DND-41 (cell line): ENCODE results near the gene ZKSCAN8.
"Not testable (repeated sequence)": the region's sequence is repeated elsewhere in the genome, so short reads cannot be mapped to it uniquely, and the experiment has no call there.

ENCODE experiments used
- ATAC-seq: fragments of 200-7000 bp; cut with Tn5 transposase; 3 replicates; pipeline ENCODE4 v1.9.1; 2021; ENCODE audit warnings: low read depth; ENCODE audit not compliant: insufficient read depth
- DNase-seq: peaks from one replicate; pipeline ENCODE4 v3.0.0-alpha.2; 2020
- H2AFZ ChIP-seq: 2 replicates; pipeline ENCODE4 v1.6.0; 2012; ENCODE audit warnings: low read depth, low read length
- H3K27ac ChIP-seq: 2 replicates; pipeline ENCODE4 v1.5.1; 2012; ENCODE audit warnings: low read length, inconsistent platforms
- H3K27me3 ChIP-seq: fragments of 200-600 bp; sonication (generic); 2 replicates; pipeline ENCODE4 v1.6.0; 2012; ENCODE audit warnings: low read length, mild to moderate bottlenecking, inconsistent platforms; ENCODE audit not compliant: insufficient read depth, poor library complexity
- H3K36me3 ChIP-seq: 2 replicates; pipeline ENCODE4 v1.5.1; 2012; ENCODE audit warnings: low read length, inconsistent platforms; ENCODE audit not compliant: insufficient read depth
- H3K4me1 ChIP-seq: 2 replicates; pipeline ENCODE4 v1.5.1; 2012; ENCODE audit warnings: mild to moderate bottlenecking, low read length; ENCODE audit not compliant: insufficient read depth
- H3K4me2 ChIP-seq: 2 replicates; pipeline ENCODE4 v1.6.0; 2012; ENCODE audit warnings: mild to moderate bottlenecking, moderate library complexity, low read length, inconsistent platforms; ENCODE audit not compliant: insufficient read depth
- H3K4me3 ChIP-seq, 2 experiments: fragments of 200-600 bp in 1 of 2; shearing (Covaris generic) in 1 of 2; 2 replicates each; pipeline ENCODE4 v1.5.1; 2012 to 2016; ENCODE audit warnings: inconsistent platforms in 2 of 2, low read length in 2 of 2, mild to moderate bottlenecking in 2 of 2, low read depth in 1 of 2, moderate library complexity in 1 of 2
- H3K79me2 ChIP-seq: 2 replicates; pipeline ENCODE4 v1.6.0; 2012; ENCODE audit warnings: low read length, inconsistent platforms; ENCODE audit not compliant: insufficient read depth
- H3K9ac ChIP-seq: 2 replicates; pipeline ENCODE4 v1.6.0; 2012; ENCODE audit warnings: low read depth, mild to moderate bottlenecking, inconsistent platforms, low read length, moderate library complexity
- H3K9me3 ChIP-seq: 2 replicates; pipeline ENCODE4 v1.5.1; 2012; ENCODE audit warnings: low read length, moderate library complexity, mild to moderate bottlenecking, inconsistent platforms; ENCODE audit not compliant: insufficient read depth, severe bottlenecking
- H4K20me1 ChIP-seq: 2 replicates; pipeline ENCODE4 v1.6.0; 2012; ENCODE audit warnings: low read length; ENCODE audit not compliant: insufficient read depth
- EZH2 ChIP-seq: IDR thresholded peaks from 3 replicates; pipeline ENCODE4 v1.6.1; 2012; ENCODE audit warnings: borderline replicate concordance, low read depth, mild to moderate bottlenecking, moderate library complexity, low read length, inconsistent platforms; ENCODE audit not compliant: severe bottlenecking
- TF ChIP-seq, protein P1 (sequence below): IDR thresholded peaks from 2 replicates; pipeline ENCODE4 v1.5.1; 2012; ENCODE audit warnings: borderline replicate concordance, low read length, moderate library complexity, mild to moderate bottlenecking; ENCODE audit not compliant: poor library complexity, severe bottlenecking; ENCODE audit errors: extremely low read depth

ZKSCAN8 gene

GRCh38 chr6:28141500-28142329 lies at the start of gene ZKSCAN8:
Gene ZKSCAN8 (plus strand): TSS chr6:28141883. CDS start chr6:28148408, 6,525 bp downstream.
- Histone ChIP-seq H3K27ac (peak within 1 kb of the TSS; percentile 71), H2AFZ (peak within 1 kb of the TSS; percentile 89), H3K4me3 (peak within 1 kb of the TSS; percentile 82 to 89), H3K27me3 (no peaks in the 10 kb centered on the region), H4K20me1 (no peaks in the 10 kb centered on the region), H3K4me1 (peaks cover 60% of the 10 kb centered on the region), H3K79me2 (peaks cover 60% of the 10 kb centered on the region), H3K4me2 (peak within 1 kb of the TSS; percentile 91), H3K36me3 (peaks cover 15% of the 10 kb centered on the region; the same call in 1 of the 2 replicates), H3K9me3 (no peaks in the 10 kb centered on the region), H3K9ac (peak within 1 kb of the TSS; percentile 84)
- TF ChIP-seq, protein P1, sequence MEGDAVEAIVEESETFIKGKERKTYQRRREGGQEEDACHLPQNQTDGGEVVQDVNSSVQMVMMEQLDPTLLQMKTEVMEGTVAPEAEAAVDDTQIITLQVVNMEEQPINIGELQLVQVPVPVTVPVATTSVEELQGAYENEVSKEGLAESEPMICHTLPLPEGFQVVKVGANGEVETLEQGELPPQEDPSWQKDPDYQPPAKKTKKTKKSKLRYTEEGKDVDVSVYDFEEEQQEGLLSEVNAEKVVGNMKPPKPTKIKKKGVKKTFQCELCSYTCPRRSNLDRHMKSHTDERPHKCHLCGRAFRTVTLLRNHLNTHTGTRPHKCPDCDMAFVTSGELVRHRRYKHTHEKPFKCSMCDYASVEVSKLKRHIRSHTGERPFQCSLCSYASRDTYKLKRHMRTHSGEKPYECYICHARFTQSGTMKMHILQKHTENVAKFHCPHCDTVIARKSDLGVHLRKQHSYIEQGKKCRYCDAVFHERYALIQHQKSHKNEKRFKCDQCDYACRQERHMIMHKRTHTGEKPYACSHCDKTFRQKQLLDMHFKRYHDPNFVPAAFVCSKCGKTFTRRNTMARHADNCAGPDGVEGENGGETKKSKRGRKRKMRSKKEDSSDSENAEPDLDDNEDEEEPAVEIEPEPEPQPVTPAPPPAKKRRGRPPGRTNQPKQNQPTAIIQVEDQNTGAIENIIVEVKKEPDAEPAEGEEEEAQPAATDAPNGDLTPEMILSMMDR = peak; percentile 3
- TF ChIP-seq EZH2 = no peak
- DNase-seq (peak; percentile 79), ATAC-seq (peak; percentile 80)

GRCh38 chr6:28102222-28102621 lies 39.5 kb upstream of the ZKSCAN8 start:
- H3K36me3 ChIP-seq, H3K27me3 ChIP-seq, H3K4me1 ChIP-seq, H2AFZ ChIP-seq, H3K9ac ChIP-seq, H3K9me3 ChIP-seq, H3K79me2 ChIP-seq, H3K4me2 ChIP-seq, DNase-seq, ATAC-seq, H3K4me3 ChIP-seq, H3K27ac ChIP-seq, H4K20me1 ChIP-seq: not testable (repeated sequence)

DNA sequence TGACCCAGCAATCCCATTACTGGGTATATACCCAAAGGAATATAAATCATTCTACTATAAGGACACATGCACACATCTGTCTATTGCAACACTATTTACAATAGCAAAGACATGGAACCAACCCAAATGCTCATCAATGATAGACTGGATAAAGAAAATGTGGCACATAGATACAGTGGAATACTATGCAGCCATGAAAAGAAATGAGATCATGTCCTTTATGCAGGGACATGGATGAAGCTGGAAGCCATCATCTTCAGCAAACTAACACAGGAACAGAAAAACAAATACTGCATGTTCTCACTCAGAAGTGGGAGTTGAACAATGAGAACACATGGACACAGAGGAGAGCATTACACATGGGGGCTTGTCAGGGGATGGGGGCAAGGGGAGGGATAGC lies 39.0 kb upstream of the ZKSCAN8 start:
- H3K27me3 ChIP-seq, ATAC-seq, H3K4me3 ChIP-seq, H3K36me3 ChIP-seq, H3K79me2 ChIP-seq, H3K9ac ChIP-seq, H3K27ac ChIP-seq, H4K20me1 ChIP-seq, H2AFZ ChIP-seq, H3K4me2 ChIP-seq, H3K4me1 ChIP-seq, DNase-seq, H3K9me3 ChIP-seq: not testable (repeated sequence)

- Histone ChIP-seq H3K9ac (no peak overlapping the region), H3K9me3 (no peaks in the 10 kb centered on the region), H4K20me1 (no peaks in the 10 kb centered on the region), H3K4me1 (no peaks in the 10 kb centered on the region), H3K27me3 (no peaks in the 10 kb centered on the region), H3K79me2 (no peaks in the 10 kb centered on the region), H3K27ac (no peak overlapping the region), H3K4me2 (no peak overlapping the region), H2AFZ (no peak overlapping the region), H3K36me3 (no peaks in the 10 kb centered on the region), H3K4me3 (no peak overlapping the region)
- TF ChIP-seq, protein P1 = no peak
- TF ChIP-seq EZH2 = no peak
- peak; percentile 45; the same call in 1 of the 3 replicates for ATAC-seq
- DNase-seq = no peak
These were observed 37.1 kb upstream of the ZKSCAN8 start for GRCh38 chr6:28104392-28105244.
